Testis (tissue), 2 donors: Measurements from ENCODE around the gene CHIC1.

Source experiments
- CTCF ChIP-seq, 3 experiments: fragments of 450-650 bp in 2 of 3; fragments of 200-600 bp in 1 of 3; sonication (generic) in 1 of 3; IDR thresholded peaks; one replicate each; pipeline ENCODE4 v1.5.1; 2016 to 2019; ENCODE audit warnings: antibody characterized with exemption in 3 of 3, mild to moderate bottlenecking in 2 of 3, moderate library complexity in 1 of 3
- POLR2A ChIP-seq: fragments of 450-650 bp; IDR thresholded peaks from one replicate; pipeline ENCODE4 v1.6.1; 2017; ENCODE audit warnings: antibody characterized with exemption, mild to moderate bottlenecking, moderate library complexity

- no peak for TF ChIP-seq CTCF (IDR thresholded peaks at IDR 0.05)
- no peak for TF ChIP-seq POLR2A
Measured at GRCh38 chrX:73562458-73562857, 539 bp upstream of the CHIC1 start.
